ENCODE measurements around the gene MKRN2. TPM values are rescaled to one million over a fixed set of nuclear protein-coding genes. Genes with fewer than 3 reads are reported as not detected.

The MKRN2 gene
- total and polyA plus RNA-seq, 2 donors: 26.4 to 30.0 TPM

DNA sequence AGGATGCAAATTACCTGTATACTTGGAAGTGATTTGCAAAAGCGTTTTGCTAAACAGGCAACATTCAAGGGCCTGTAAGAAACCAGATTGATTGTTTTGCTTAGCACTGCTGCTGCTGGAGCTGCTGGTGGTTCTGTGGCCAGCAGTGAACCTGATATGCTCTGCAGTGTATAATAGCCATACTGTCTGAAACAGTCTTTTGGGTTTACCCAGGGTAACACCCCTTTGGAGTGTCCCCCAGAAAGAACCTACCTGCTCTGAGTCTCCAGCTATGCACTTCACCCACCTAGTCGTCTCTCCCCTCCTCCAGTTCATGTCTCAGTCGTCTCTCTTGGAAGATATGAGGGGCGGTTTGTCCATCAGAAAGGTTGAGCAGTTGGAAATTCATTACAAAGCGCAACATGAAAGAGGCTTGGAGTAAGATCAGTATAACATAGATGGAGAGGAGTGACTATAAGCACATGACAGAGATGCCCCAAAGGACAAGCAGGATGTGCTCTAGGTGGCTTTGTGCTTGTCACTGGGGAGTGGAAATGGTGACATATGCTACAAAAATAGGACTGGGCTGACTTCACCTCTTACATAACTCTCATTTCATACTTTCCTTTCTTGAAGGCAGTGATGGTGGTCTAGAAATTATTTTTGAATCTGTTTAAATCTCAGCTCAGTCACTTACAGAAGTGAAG is 3.8 kb downstream of the MKRN2 start:
- WGBS: 92% methylated on average over 5 of the region's 5 CpGs
- Histone ChIP-seq H3K27me3 (ENCODE audit: control insufficient read depth in 2 of 2, insufficient read depth in 1 of 2, low read length in 1 of 2) (peaks cover 0 to 1% of the 10 kb centered on the region in 2 donors), H3K36me3 (ENCODE audit: control insufficient read depth in 2 of 2, insufficient read depth in 2 of 2, low read length in 1 of 2) (peaks cover 0 to 3% of the 10 kb centered on the region in 2 donors), H3K9me3 (ENCODE audit: control insufficient read depth in 2 of 2, insufficient read depth in 1 of 2, low read length in 1 of 2) (peaks cover 0 to under 1% of the 10 kb centered on the region in 2 donors), H3K4me3 (ENCODE audit: low read length in 2 of 2) (no peak overlapping the region), H3K27ac (ENCODE audit: low read depth in 1 of 2, low read length in 1 of 2) (no peak overlapping the region), H3K4me1 (ENCODE audit: control insufficient read depth in 2 of 2, insufficient read depth in 2 of 2, low read length in 2 of 2) (peaks cover 11 to 14% of the 10 kb centered on the region in 2 donors)
- DNase-seq (ENCODE audit: low read depth in 6 of 9, low spot score in 9 of 9): peak in 1 of 9 donors; percentile 27

DNA sequence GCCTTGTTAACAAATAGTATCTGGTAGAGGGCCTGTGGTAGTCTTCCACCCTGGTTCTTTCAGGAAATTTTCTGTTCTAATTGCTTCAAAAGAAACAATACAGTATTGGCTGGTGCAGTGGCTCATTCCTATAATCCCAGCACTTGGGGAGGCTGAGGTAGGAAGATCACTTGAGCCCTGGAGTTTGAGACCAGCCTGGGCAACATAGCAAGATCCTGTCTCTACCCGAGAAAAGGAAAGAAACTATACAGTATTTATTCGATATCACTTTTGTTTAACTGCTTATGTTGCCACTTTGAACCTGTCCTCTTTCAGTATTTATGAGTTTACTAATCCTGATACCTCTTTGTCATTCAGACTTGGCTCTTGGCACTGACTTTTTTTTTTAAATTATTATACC is 4.5 kb downstream of the MKRN2 start:
- 95% methylated on average over 2 of the region's 2 CpGs for WGBS
- Histone ChIP-seq H3K27ac (ENCODE audit: low read depth in 1 of 2, low read length in 1 of 2) (no peak overlapping the region), H3K4me3 (ENCODE audit: low read length in 2 of 2) (no peak overlapping the region), H3K36me3 (ENCODE audit: control insufficient read depth in 2 of 2, insufficient read depth in 2 of 2, low read length in 1 of 2) (peaks cover 3 to 4% of the 10 kb centered on the region in 2 donors), H3K9me3 (ENCODE audit: control insufficient read depth in 2 of 2, insufficient read depth in 1 of 2, low read length in 1 of 2) (peaks cover 0 to 5% of the 10 kb centered on the region in 2 donors), H3K4me1 (ENCODE audit: control insufficient read depth in 2 of 2, insufficient read depth in 2 of 2, low read length in 2 of 2) (peaks cover 7 to 11% of the 10 kb centered on the region in 2 donors), H3K27me3 (ENCODE audit: control insufficient read depth in 2 of 2, insufficient read depth in 1 of 2, low read length in 1 of 2) (no peaks in the 10 kb centered on the region)
- no peak for DNase-seq (ENCODE audit: low read depth in 6 of 9, low spot score in 9 of 9)

DNA sequence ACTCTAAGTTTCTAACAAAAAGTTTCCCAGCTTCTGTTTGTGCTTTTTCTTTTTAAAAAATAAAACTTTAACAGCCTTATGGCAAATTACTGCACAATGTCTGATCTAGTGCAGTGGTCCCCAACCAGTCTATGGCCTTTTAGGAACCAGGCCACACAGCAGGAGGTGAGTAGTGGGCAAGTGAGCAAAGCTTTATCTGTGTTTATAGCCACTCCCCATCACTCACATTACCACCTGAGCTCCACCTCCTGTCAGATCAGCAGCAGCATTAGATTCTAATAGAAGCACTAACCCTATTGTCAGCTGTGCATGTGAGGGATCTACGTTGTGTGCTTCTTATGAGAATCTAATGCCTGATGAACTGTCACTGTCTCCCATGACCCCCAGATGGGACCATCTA is 5.6 kb downstream of the MKRN2 start:
- Histone ChIP-seq H3K4me3 (ENCODE audit: low read length in 2 of 2) (no peak overlapping the region), H3K27ac (ENCODE audit: low read depth in 1 of 2, low read length in 1 of 2) (no peak overlapping the region), H3K27me3 (ENCODE audit: control insufficient read depth in 2 of 2, insufficient read depth in 1 of 2, low read length in 1 of 2) (no peaks in the 10 kb centered on the region), H3K4me1 (ENCODE audit: control insufficient read depth in 2 of 2, insufficient read depth in 2 of 2, low read length in 2 of 2) (peaks cover 4 to 11% of the 10 kb centered on the region in 2 donors), H3K36me3 (ENCODE audit: control insufficient read depth in 2 of 2, insufficient read depth in 2 of 2, low read length in 1 of 2) (peaks cover 3 to 4% of the 10 kb centered on the region in 2 donors), H3K9me3 (ENCODE audit: control insufficient read depth in 2 of 2, insufficient read depth in 1 of 2, low read length in 1 of 2) (peaks cover 0 to 10% of the 10 kb centered on the region in 2 donors)
- DNase-seq (ENCODE audit: low read depth in 6 of 9, low spot score in 9 of 9): no peak
- WGBS: 99% methylated on average over 1 of the region's 1 CpG

DNA sequence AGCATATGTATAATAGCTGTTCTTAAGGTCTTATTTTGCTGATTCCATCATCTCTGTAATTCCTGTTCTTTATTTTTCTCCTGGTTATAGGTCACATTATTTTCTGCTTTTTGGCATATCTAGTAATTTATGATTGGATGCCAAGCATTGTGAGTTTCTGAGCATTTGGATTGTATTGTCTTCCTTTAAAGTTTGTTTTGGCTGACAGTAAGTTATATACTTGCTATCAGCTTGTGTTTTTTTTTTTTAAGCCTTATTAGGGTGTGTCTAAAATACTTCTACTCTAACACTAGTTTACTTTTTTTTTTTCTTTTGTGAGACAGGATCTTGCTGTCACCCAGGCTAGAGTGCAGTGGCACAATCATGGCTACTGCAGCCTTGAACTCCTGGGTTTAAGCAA is 10.1 kb downstream of the MKRN2 start:
- H3K4me1 ChIP-seq (ENCODE audit: control insufficient read depth in 2 of 2, insufficient read depth in 2 of 2, low read length in 2 of 2): no peaks in the 10 kb centered on the region
- no peak overlapping the region for H3K4me3 ChIP-seq (ENCODE audit: low read length in 2 of 2)

DNA sequence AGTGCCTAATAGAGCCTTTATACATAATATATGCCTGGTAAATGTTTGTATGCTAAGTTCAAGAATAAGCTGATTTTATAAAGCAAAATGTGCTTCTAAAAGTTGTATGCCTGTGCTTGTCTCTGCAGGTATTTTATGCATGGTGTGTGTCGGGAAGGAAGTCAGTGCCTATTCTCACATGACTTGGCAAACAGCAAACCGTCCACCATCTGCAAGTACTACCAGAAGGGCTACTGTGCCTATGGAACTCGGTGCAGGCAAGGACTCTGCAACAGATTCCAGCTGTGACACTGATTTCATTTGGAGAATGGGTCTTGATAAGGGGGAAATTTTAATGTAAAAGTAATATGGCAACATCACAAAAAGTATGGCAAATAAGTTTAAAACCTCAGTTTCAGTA is 11.9 kb downstream of the MKRN2 start:
- H3K36me3 ChIP-seq (ENCODE audit: control insufficient read depth in 2 of 2, insufficient read depth in 2 of 2, low read length in 1 of 2): peaks cover 35 to 43% of the 10 kb centered on the region in 2 donors

More for the DNA sequence above, 10.1 kb downstream of the MKRN2 start:
- peaks cover 22 to 28% of the 10 kb centered on the region in 2 donors for H3K36me3 ChIP-seq (ENCODE audit: control insufficient read depth in 2 of 2, insufficient read depth in 2 of 2, low read length in 1 of 2)
- DNase-seq (ENCODE audit: low read depth in 6 of 9, low spot score in 9 of 9): no peak
- H3K9me3 ChIP-seq (ENCODE audit: control insufficient read depth in 2 of 2, insufficient read depth in 1 of 2, low read length in 1 of 2): peaks cover 0 to 10% of the 10 kb centered on the region in 2 donors
- H3K27ac ChIP-seq (ENCODE audit: low read depth in 1 of 2, low read length in 1 of 2): no peak overlapping the region
- no peaks in the 10 kb centered on the region for H3K27me3 ChIP-seq (ENCODE audit: control insufficient read depth in 2 of 2, insufficient read depth in 1 of 2, low read length in 1 of 2)

DNA sequence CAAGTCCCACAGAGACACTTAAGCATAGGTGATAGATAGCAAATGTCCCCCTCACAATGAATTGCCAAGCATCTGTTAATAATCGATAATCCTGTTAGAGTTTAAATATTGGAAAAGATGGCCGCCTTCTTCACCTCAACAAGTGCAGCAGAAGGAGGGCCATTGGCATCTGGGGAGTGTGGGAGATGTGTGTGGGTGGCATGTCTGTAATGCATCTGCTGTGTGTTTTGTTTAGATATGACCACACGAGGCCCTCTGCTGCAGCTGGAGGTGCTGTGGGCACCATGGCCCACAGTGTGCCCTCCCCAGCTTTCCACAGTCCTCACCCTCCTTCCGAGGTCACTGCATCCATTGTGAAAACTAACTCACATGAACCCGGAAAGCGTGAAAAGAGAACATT is 12.9 kb downstream of the MKRN2 start:
- Histone ChIP-seq H3K27me3 (ENCODE audit: control insufficient read depth in 2 of 2, insufficient read depth in 1 of 2, low read length in 1 of 2) (no peaks in the 10 kb centered on the region), H3K27ac (ENCODE audit: low read depth in 1 of 2, low read length in 1 of 2) (no peak overlapping the region), H3K4me1 (ENCODE audit: control insufficient read depth in 2 of 2, insufficient read depth in 2 of 2, low read length in 2 of 2) (no peaks in the 10 kb centered on the region), H3K9me3 (ENCODE audit: control insufficient read depth in 2 of 2, insufficient read depth in 1 of 2, low read length in 1 of 2) (peaks cover 0 to 10% of the 10 kb centered on the region in 2 donors), H3K4me3 (ENCODE audit: low read length in 2 of 2) (no peak overlapping the region), H3K36me3 (ENCODE audit: control insufficient read depth in 2 of 2, insufficient read depth in 2 of 2, low read length in 1 of 2) (peaks cover 46 to 53% of the 10 kb centered on the region in 2 donors)
- WGBS: 98% methylated on average over 6 of the region's 6 CpGs
- no peak for DNase-seq (ENCODE audit: low read depth in 6 of 9, low spot score in 9 of 9)

More for the DNA sequence above, 11.9 kb downstream of the MKRN2 start:
- Histone ChIP-seq H3K27me3 (ENCODE audit: control insufficient read depth in 2 of 2, insufficient read depth in 1 of 2, low read length in 1 of 2) (no peaks in the 10 kb centered on the region), H3K4me1 (ENCODE audit: control insufficient read depth in 2 of 2, insufficient read depth in 2 of 2, low read length in 2 of 2) (no peaks in the 10 kb centered on the region), H3K4me3 (ENCODE audit: low read length in 2 of 2) (no peak overlapping the region), H3K9me3 (ENCODE audit: control insufficient read depth in 2 of 2, insufficient read depth in 1 of 2, low read length in 1 of 2) (peaks cover 0 to 10% of the 10 kb centered on the region in 2 donors), H3K27ac (ENCODE audit: low read depth in 1 of 2, low read length in 1 of 2) (no peak overlapping the region)
- no peak for DNase-seq (ENCODE audit: low read depth in 6 of 9, low spot score in 9 of 9)
- 83% methylated on average over 3 of the region's 3 CpGs for WGBS

DNA sequence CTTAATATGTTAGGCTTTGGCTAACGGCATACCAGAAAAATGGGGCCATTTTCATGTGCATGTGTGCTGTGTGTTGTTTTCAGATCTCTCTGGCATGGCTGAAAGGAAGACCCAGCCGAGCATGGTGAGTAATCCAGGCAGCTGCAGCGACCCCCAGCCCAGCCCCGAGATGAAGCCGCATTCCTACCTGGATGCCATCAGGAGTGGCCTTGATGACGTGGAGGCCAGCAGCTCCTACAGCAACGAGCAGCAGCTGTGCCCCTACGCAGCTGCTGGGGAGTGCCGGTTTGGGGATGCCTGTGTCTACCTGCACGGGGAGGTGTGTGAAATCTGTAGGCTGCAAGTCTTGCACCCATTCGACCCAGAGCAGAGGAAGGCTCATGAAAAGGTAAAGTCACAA is 15.1 kb downstream of the MKRN2 start:
- Histone ChIP-seq H3K4me3 (ENCODE audit: low read length in 2 of 2) (no peak overlapping the region), H3K27ac (ENCODE audit: low read depth in 1 of 2, low read length in 1 of 2) (no peak overlapping the region), H3K27me3 (ENCODE audit: control insufficient read depth in 2 of 2, insufficient read depth in 1 of 2, low read length in 1 of 2) (no peaks in the 10 kb centered on the region), H3K4me1 (ENCODE audit: control insufficient read depth in 2 of 2, insufficient read depth in 2 of 2, low read length in 2 of 2) (no peaks in the 10 kb centered on the region), H3K9me3 (ENCODE audit: control insufficient read depth in 2 of 2, insufficient read depth in 1 of 2, low read length in 1 of 2) (peaks cover 0 to 1% of the 10 kb centered on the region in 2 donors), H3K36me3 (ENCODE audit: control insufficient read depth in 2 of 2, insufficient read depth in 2 of 2, low read length in 1 of 2) (peaks cover 68 to 69% of the 10 kb centered on the region in 2 donors)
- over 99% methylated on average over 11 of the region's 11 CpGs for WGBS
- no peak for DNase-seq (ENCODE audit: low read depth in 6 of 9, low spot score in 9 of 9)

DNA sequence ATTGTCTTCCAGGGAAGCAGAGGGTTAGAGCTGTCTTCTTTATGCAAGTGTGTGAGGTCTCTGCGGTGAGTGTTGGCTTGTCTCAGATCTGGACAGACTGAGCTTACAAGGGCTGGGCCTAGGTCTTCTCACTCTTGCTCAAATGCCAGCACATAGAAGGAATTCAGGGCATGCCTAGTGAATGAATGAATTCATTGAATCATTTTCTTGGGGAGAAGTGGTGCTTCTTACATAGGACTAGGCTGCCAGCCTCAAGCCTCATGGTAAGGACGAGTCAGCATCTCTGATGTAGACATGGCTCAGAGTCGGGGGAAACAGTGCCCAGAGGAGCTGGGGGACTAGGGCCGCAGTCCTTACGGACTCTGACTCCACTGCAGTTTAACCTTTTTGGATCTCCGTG is 17.2 kb downstream of the MKRN2 start:
- Histone ChIP-seq H3K9me3 (ENCODE audit: control insufficient read depth in 2 of 2, insufficient read depth in 1 of 2, low read length in 1 of 2) (peaks cover 0 to 1% of the 10 kb centered on the region in 2 donors), H3K4me1 (ENCODE audit: control insufficient read depth in 2 of 2, insufficient read depth in 2 of 2, low read length in 2 of 2) (no peaks in the 10 kb centered on the region), H3K27ac (ENCODE audit: low read depth in 1 of 2, low read length in 1 of 2) (no peak overlapping the region), H3K4me3 (ENCODE audit: low read length in 2 of 2) (no peak overlapping the region), H3K27me3 (ENCODE audit: control insufficient read depth in 2 of 2, insufficient read depth in 1 of 2, low read length in 1 of 2) (no peaks in the 10 kb centered on the region), H3K36me3 (ENCODE audit: control insufficient read depth in 2 of 2, insufficient read depth in 2 of 2, low read length in 1 of 2) (peaks cover 76 to 87% of the 10 kb centered on the region in 2 donors)
- no peak for DNase-seq (ENCODE audit: low read depth in 6 of 9, low spot score in 9 of 9)
- WGBS: 98% methylated on average over 6 of the region's 6 CpGs

DNA sequence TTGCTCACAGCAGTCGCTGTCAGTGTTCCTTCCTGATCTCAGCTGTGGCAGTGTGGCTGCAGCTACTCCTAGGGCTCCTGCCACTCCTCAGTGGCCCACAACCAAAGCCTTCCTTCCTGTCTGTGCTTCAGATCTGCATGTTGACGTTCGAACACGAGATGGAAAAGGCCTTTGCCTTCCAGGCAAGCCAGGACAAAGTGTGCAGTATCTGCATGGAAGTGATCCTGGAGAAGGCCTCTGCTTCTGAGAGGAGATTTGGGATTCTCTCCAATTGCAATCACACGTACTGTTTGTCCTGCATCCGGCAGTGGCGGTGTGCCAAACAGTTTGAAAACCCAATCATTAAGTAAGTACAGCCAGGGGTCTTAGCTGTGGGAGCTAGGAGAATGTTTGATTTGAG is 17.8 kb downstream of the MKRN2 start:
- Histone ChIP-seq H3K9me3 (ENCODE audit: control insufficient read depth in 2 of 2, insufficient read depth in 1 of 2, low read length in 1 of 2) (peaks cover 0 to 1% of the 10 kb centered on the region in 2 donors), H3K4me1 (ENCODE audit: control insufficient read depth in 2 of 2, insufficient read depth in 2 of 2, low read length in 2 of 2) (no peaks in the 10 kb centered on the region), H3K27ac (ENCODE audit: low read depth in 1 of 2, low read length in 1 of 2) (no peak overlapping the region), H3K27me3 (ENCODE audit: control insufficient read depth in 2 of 2, insufficient read depth in 1 of 2, low read length in 1 of 2) (no peaks in the 10 kb centered on the region), H3K4me3 (ENCODE audit: low read length in 2 of 2) (no peak overlapping the region), H3K36me3 (ENCODE audit: control insufficient read depth in 2 of 2, insufficient read depth in 2 of 2, low read length in 1 of 2) (peaks cover 78 to 89% of the 10 kb centered on the region in 2 donors)
- 85% methylated on average over 7 of the region's 7 CpGs for WGBS
- no peak for DNase-seq (ENCODE audit: low read depth in 6 of 9, low spot score in 9 of 9)

Data from thymus (tissue), 11 donors.